NCI-H748 treated with DMSO at 0.1 percent for 48 hours (cell line): Measurements from ENCODE around the gene NKD2.

Source experiments
- DNase-seq: peaks from one replicate; lab custom pipeline; 2025; lab: John Stamatoyannopoulos, UW

Gene NKD2

GRCh38 chr5:978693-979092 is 29.9 kb upstream of the NKD2 start:
- no peak for DNase-seq

GRCh38 chr5:979100-979817 is 29.3 kb upstream of the NKD2 start:
- DNase-seq, result no peak

GRCh38 chr5:980001-980588 is 28.5 kb upstream of the NKD2 start:
- DNase-seq, result peak; percentile 96

GRCh38 chr5:980966-981365 is 27.6 kb upstream of the NKD2 start:
- peak; percentile 95 for DNase-seq

GRCh38 chr5:981456-981855 is 27.1 kb upstream of the NKD2 start:
- no peak for DNase-seq

GRCh38 chr5:982377-983237 is 26.0 kb upstream of the NKD2 start:
- no peak for DNase-seq

GRCh38 chr5:983238-983524 is 25.4 kb upstream of the NKD2 start:
- no peak for DNase-seq

- no peak for DNase-seq
These were observed 25.0 kb upstream of the NKD2 start for GRCh38 chr5:983568-983967.

- DNase-seq, result no peak
These were observed 23.8 kb upstream of the NKD2 start for GRCh38 chr5:984774-985173.

GRCh38 chr5:987761-988160 is 20.8 kb upstream of the NKD2 start:
- DNase-seq, result no peak

- no peak for DNase-seq
These were observed 20.3 kb upstream of the NKD2 start for GRCh38 chr5:988322-988721.

GRCh38 chr5:989961-990530 is 18.6 kb upstream of the NKD2 start:
- DNase-seq, result no peak

- no peak for DNase-seq
These were observed 16.9 kb upstream of the NKD2 start for GRCh38 chr5:991472-992267.

- no peak for DNase-seq
These were observed 14.4 kb upstream of the NKD2 start for GRCh38 chr5:994272-994607.

- no peak for DNase-seq
These were observed 13.8 kb upstream of the NKD2 start for GRCh38 chr5:994821-995220.

- no peak for DNase-seq
These were observed 13.3 kb upstream of the NKD2 start for GRCh38 chr5:995318-995717.

- DNase-seq, result no peak
These were observed 11.6 kb upstream of the NKD2 start for GRCh38 chr5:997001-997474.

- no peak for DNase-seq
These were observed 10.9 kb upstream of the NKD2 start for GRCh38 chr5:997711-998110.

- DNase-seq, result no peak
These were observed 10.2 kb upstream of the NKD2 start for GRCh38 chr5:998246-999031.

- DNase-seq, result no peak
These were observed 9.5 kb upstream of the NKD2 start for GRCh38 chr5:999032-999501.

GRCh38 chr5:999724-1000123 is 8.9 kb upstream of the NKD2 start:
- DNase-seq, result no peak
